Muscle layer of duodenum (tissue), 2 donors: ENCODE results near the gene SEMA3C.

ENCODE experiments used
- H3K27ac ChIP-seq: one replicate; pipeline ENCODE4 v1.7.0; 2013; ENCODE audit warnings: mild to moderate bottlenecking, low read length
- H3K27me3 ChIP-seq: one replicate; pipeline ENCODE4 v1.7.0; 2013; ENCODE audit warnings: low read depth, mild to moderate bottlenecking, control low read depth, low read length
- H3K36me3 ChIP-seq, 2 donors: one replicate each; pipeline ENCODE4 v1.7.0; 2013; ENCODE audit warnings: low read length in 2 of 2, control low read depth in 1 of 2, mild to moderate bottlenecking in 1 of 2; ENCODE audit not compliant: insufficient read depth in 2 of 2, control insufficient read depth in 1 of 2
- H3K4me1 ChIP-seq, 2 donors: one replicate each; pipeline ENCODE4 v1.7.0; 2013; ENCODE audit warnings: low read length in 2 of 2, mild to moderate bottlenecking in 2 of 2, control low read depth in 1 of 2, moderate library complexity in 1 of 2; ENCODE audit not compliant: insufficient read depth in 2 of 2, control insufficient read depth in 1 of 2
- H3K4me3 ChIP-seq, 2 donors: one replicate each; pipeline ENCODE4 v1.7.0; 2013; ENCODE audit warnings: low read length in 2 of 2, low read depth in 1 of 2, mild to moderate bottlenecking in 1 of 2
- H3K9me3 ChIP-seq, 2 donors: one replicate each; pipeline ENCODE4 v1.7.0; 2013; ENCODE audit warnings: low read length in 2 of 2, control low read depth in 1 of 2, mild to moderate bottlenecking in 1 of 2; ENCODE audit not compliant: control insufficient read depth in 1 of 2
- donor health status: healthy.

SEMA3C gene

GRCh38 chr7:80748363-80749042 is 170.3 kb downstream of the SEMA3C start:
- H3K27ac ChIP-seq: no peak overlapping the region
- H3K4me3 ChIP-seq: no peak overlapping the region

GRCh38 chr7:80740778-80741545 is 177.9 kb downstream of the SEMA3C start:
- Histone ChIP-seq H3K9me3 (no peaks in the 10 kb centered on the region), H3K4me1 (no peaks in the 10 kb centered on the region), H3K27me3 (no peaks in the 10 kb centered on the region), H3K27ac (no peak overlapping the region), H3K36me3 (peaks cover 0 to 5% of the 10 kb centered on the region in 2 donors), H3K4me3 (no peak overlapping the region)

More at GRCh38 chr7:80748363-80749042, 170.3 kb downstream of the SEMA3C start:
- Histone ChIP-seq H3K4me1 (no peaks in the 10 kb centered on the region), H3K9me3 (no peaks in the 10 kb centered on the region), H3K27me3 (no peaks in the 10 kb centered on the region), H3K36me3 (peaks cover 0 to 5% of the 10 kb centered on the region in 2 donors)

- Histone ChIP-seq H3K4me3 (no peak overlapping the region), H3K27ac (no peak overlapping the region), H3K36me3 (no peaks in the 10 kb centered on the region), H3K27me3 (no peaks in the 10 kb centered on the region), H3K4me1 (no peaks in the 10 kb centered on the region), H3K9me3 (no peaks in the 10 kb centered on the region)
Measured at GRCh38 chr7:80736371-80737125, 182.3 kb downstream of the SEMA3C start.

GRCh38 chr7:80735330-80735729 is 183.5 kb downstream of the SEMA3C start:
- Histone ChIP-seq H3K36me3 (no peaks in the 10 kb centered on the region), H3K27ac (no peak overlapping the region), H3K27me3 (no peaks in the 10 kb centered on the region), H3K4me3 (no peak overlapping the region), H3K9me3 (no peaks in the 10 kb centered on the region), H3K4me1 (no peaks in the 10 kb centered on the region)

GRCh38 chr7:80734011-80734410 is 184.8 kb downstream of the SEMA3C start:
- no peaks in the 10 kb centered on the region for H3K4me1 ChIP-seq
- H3K27me3 ChIP-seq: no peaks in the 10 kb centered on the region
- H3K36me3 ChIP-seq: no peaks in the 10 kb centered on the region
- no peaks in the 10 kb centered on the region for H3K9me3 ChIP-seq
- H3K4me3 ChIP-seq: no peak overlapping the region
- H3K27ac ChIP-seq: no peak overlapping the region

GRCh38 chr7:80733333-80733915 is 185.4 kb downstream of the SEMA3C start:
- no peaks in the 10 kb centered on the region for H3K9me3 ChIP-seq
- no peaks in the 10 kb centered on the region for H3K36me3 ChIP-seq
- H3K27ac ChIP-seq: no peak overlapping the region
- no peaks in the 10 kb centered on the region for H3K27me3 ChIP-seq
- no peak overlapping the region for H3K4me3 ChIP-seq
- no peaks in the 10 kb centered on the region for H3K4me1 ChIP-seq

- H3K27me3 ChIP-seq: no peaks in the 10 kb centered on the region
- no peaks in the 10 kb centered on the region for H3K4me1 ChIP-seq
- no peaks in the 10 kb centered on the region for H3K36me3 ChIP-seq
- no peaks in the 10 kb centered on the region for H3K9me3 ChIP-seq
- H3K27ac ChIP-seq: no peak overlapping the region
- no peak overlapping the region for H3K4me3 ChIP-seq
Measured at GRCh38 chr7:80732630-80733029, 186.2 kb downstream of the SEMA3C start.

GRCh38 chr7:80731281-80731680 is 187.6 kb downstream of the SEMA3C start:
- Histone ChIP-seq H3K4me1 (no peaks in the 10 kb centered on the region), H3K4me3 (no peak overlapping the region), H3K9me3 (no peaks in the 10 kb centered on the region), H3K27me3 (no peaks in the 10 kb centered on the region), H3K36me3 (no peaks in the 10 kb centered on the region), H3K27ac (no peak overlapping the region)

- Histone ChIP-seq H3K27me3 (no peaks in the 10 kb centered on the region), H3K27ac (no peak overlapping the region), H3K4me3 (no peak overlapping the region), H3K9me3 (no peaks in the 10 kb centered on the region), H3K4me1 (no peaks in the 10 kb centered on the region), H3K36me3 (no peaks in the 10 kb centered on the region)
Measured at GRCh38 chr7:80729591-80730320, 189.1 kb downstream of the SEMA3C start.

- Histone ChIP-seq H3K27ac (no peak overlapping the region), H3K4me3 (no peak overlapping the region)
Measured at GRCh38 chr7:80726666-80727065, 192.2 kb downstream of the SEMA3C start.

More at GRCh38 chr7:80726666-80727065, 192.2 kb downstream of the SEMA3C start:
- peaks cover 0 to 4% of the 10 kb centered on the region in 2 donors for H3K36me3 ChIP-seq
- H3K9me3 ChIP-seq: no peaks in the 10 kb centered on the region
- no peaks in the 10 kb centered on the region for H3K27me3 ChIP-seq
- H3K4me1 ChIP-seq: peaks cover 9 to 17% of the 10 kb centered on the region in 2 donors
